ENCODE results near the gene PCTP. TPM values are rescaled to one million over a fixed set of nuclear protein-coding genes. Genes with fewer than 3 reads are reported as not detected.

PCTP gene
- total and polyA plus RNA-seq, 2 of the 4 experiments (the other 2 are of a cell fraction), result 11.6 to 12.9 TPM

GRCh38 chr17:55743103-55743679 lies 7.7 kb upstream of the PCTP start:
- no peak overlapping the region for H4K8ac ChIP-seq (ENCODE audit: low read depth in 2 of 2, low read length in 2 of 2)
- no peak for ATAC-seq (ENCODE audit: low read depth)
- H2AFZ ChIP-seq (replicated peaks; ENCODE audit: low read length, poor library complexity), result no peak overlapping the region
- in situ Hi-C loops (cut with MboI; ENCODE audit: low sequenced_read_pairs), result no loop called here
- no peaks in the 10 kb centered on the region for H3K79me1 ChIP-seq (ENCODE audit: low read depth in 1 of 2, low read length in 2 of 2)
- TF ChIP-seq SMC3 (IDR thresholded peaks at IDR 0.05; ENCODE audit: low read depth, low read length) (no peak), BHLHE40 (IDR thresholded peaks at IDR 0.05; ENCODE audit: low read depth, low read length) (no peak), RCOR1 (IDR thresholded peaks at IDR 0.05; ENCODE audit: insufficient replicate concordance, low read length) (no peak)
- H4K5ac ChIP-seq (ENCODE audit: low read depth, low read length), result no peak overlapping the region
- no peak overlapping the region for H2BK20ac ChIP-seq (ENCODE audit: low read depth, low read length)
- H3K36me3 ChIP-seq (ENCODE audit: control insufficient read depth, insufficient read depth, low read length), result no peaks in the 10 kb centered on the region
- no peak overlapping the region for H2AK9ac ChIP-seq (replicated peaks; ENCODE audit: low read depth, low read length, poor library complexity)
- H3K56ac ChIP-seq (ENCODE audit: extremely low read depth, insufficient read depth, low read length), result no peak overlapping the region
- no peaks in the 10 kb centered on the region for H3K27me3 ChIP-seq (ENCODE audit: control insufficient read depth, insufficient read depth, low read length)
- dilution Hi-C loops (cut with HindIII; ENCODE audit: low sequenced_read_pairs, unreplicated experiment), result no loop called here
- no peaks in the 10 kb centered on the region; the same call in 1 of the 2 replicates for H3K9me1 ChIP-seq (ENCODE audit: insufficient read depth, low read length)
- DNase-seq, result no peak
- H2BK120ac ChIP-seq (ENCODE audit: low read depth, low read length), result no peak overlapping the region
- no peak overlapping the region for H2AK5ac ChIP-seq (ENCODE audit: low read depth, low read length)
- intact Hi-C loops (cut with micrococcal nuclease), result no loop called here
- no peaks in the 10 kb centered on the region for H4K20me1 ChIP-seq (ENCODE audit: insufficient read depth, low read length)
- BruUV-seq (replicated peaks), result no TSS peak
- H3K9me3 ChIP-seq (ENCODE audit: control insufficient read depth, insufficient read depth, low read length), result no peaks in the 10 kb centered on the region
- no peak overlapping the region for H3K9ac ChIP-seq (ENCODE audit: low read depth, low read length)
- H3K4ac ChIP-seq (ENCODE audit: low read depth, low read length), result no peak overlapping the region
- no peak overlapping the region for H3K23ac ChIP-seq (ENCODE audit: low read depth, low read length)
- no peak overlapping the region for H3K18ac ChIP-seq (ENCODE audit: low read depth, low read length)
- no peak overlapping the region for H3K4me2 ChIP-seq (ENCODE audit: low read depth, low read length)
- no peak overlapping the region for H3K4me3 ChIP-seq (ENCODE audit: insufficient read depth, low read depth, low read length)
- H3K4me1 ChIP-seq (ENCODE audit: control insufficient read depth, insufficient read depth, low read length), result no peaks in the 10 kb centered on the region
- no peak overlapping the region for H2BK15ac ChIP-seq (ENCODE audit: low read depth, low read length)
- H2BK5ac ChIP-seq (ENCODE audit: low read depth, low read length, poor library complexity, severe bottlenecking), result no peak overlapping the region
- H4K91ac ChIP-seq (ENCODE audit: insufficient read depth, low read depth, low read length), result no peak overlapping the region
- no peak overlapping the region for H3K14ac ChIP-seq (replicated peaks; ENCODE audit: low read depth, low read length)
- CTCF ChIA-PET, result no interaction called here
- POLR2A ChIA-PET (ENCODE audit: unreplicated experiment), result no interaction called here
- WGBS, 2 experiments (ENCODE audit: extremely low coverage in 2 of 2, insufficient read length in 1 of 2), result no CpG with 5 or more reads among the region's 3 CpGs
- no peak overlapping the region for H3K27ac ChIP-seq (ENCODE audit: insufficient read depth, low read length)

Data from IMR-90 (cell line).